Neural progenitor cell (in vitro differentiated cells): ENCODE results near the gene TRPM3.

ENCODE experiments used
- CTCF ChIP-seq: fragments of 200-600 bp; sonication (generic); IDR thresholded peaks from 2 replicates; pipeline ENCODE4 v1.5.1; 2017; ENCODE audit warnings: antibody characterized with exemption, mild to moderate bottlenecking
- EZH2 ChIP-seq: fragments of 200-600 bp; sonication (generic); IDR thresholded peaks from 2 replicates; pipeline ENCODE4 v1.6.1; 2017; ENCODE audit warnings: antibody characterized with exemption, mild to moderate bottlenecking, moderate library complexity
- EZH2phosphoT487 ChIP-seq: fragments of 200-600 bp; sonication (generic); IDR thresholded peaks from 2 replicates; pipeline ENCODE4 v1.6.1; 2017; ENCODE audit warnings: antibody characterized with exemption

GRCh38 chr9:71122421-71122820, 1.0 kb upstream of the TRPM3 start:
- TF ChIP-seq CTCF, result no peak
- no peak for TF ChIP-seq EZH2phosphoT487
- TF ChIP-seq EZH2, result no peak
